ENCODE results near the gene H3-3A.
"Not testable (repeated sequence)": the region's sequence is repeated elsewhere in the genome, so short reads cannot be mapped to it uniquely, and the experiment has no call there.

H3-3A gene

DNA sequence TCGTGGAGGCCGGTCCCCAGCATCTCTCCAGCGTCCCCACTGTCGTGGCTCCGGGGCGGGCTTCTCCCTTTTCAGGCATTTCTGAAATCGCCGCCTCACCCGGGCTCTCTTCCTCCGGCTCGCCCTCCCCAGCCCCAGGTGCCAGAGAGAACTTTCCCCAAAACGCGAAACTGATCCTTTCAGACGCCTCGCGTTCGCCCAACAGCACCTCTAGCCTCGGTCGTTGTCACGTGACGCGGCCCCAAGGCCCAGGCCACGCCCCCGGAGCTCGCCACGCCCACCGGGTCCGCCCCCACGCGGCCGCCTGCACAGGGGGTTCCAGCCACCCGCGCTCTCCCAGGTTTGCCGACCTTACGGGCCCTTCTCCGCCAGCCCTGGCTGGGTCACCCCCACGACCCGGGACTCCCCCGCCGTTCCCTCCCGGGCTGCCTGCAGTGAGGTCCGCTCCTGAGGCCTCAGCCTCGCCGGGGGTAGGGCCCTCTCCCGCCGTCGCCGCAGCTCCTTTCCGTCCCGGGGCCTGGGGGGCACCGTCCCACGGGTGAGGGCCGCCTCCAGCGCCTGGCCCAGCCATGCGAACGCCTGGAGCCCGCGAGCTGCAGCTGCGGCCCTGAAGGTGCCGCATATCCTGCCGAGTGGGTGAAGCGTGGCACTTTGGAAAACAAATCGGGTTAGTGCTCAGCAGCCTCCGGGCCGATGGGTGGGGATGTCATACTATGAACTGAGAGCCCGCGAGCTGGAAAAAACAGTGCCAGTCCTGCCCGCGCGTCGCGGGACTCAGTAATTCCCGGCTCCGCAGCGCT, 21.0 kb downstream of the H3-3A start:
- in situ Hi-C loops (cut with MboI; ENCODE audit: low sequenced_read_pairs), result no loop called here

- in situ Hi-C loops (cut with MboI; ENCODE audit: low sequenced_read_pairs), result no loop called here
Observed at GRCh38 chr1:226085675-226086285, 23.3 kb downstream of the H3-3A start.

GRCh38 chr1:226086776-226087175, 24.3 kb downstream of the H3-3A start:
- in situ Hi-C loops (cut with MboI; ENCODE audit: low sequenced_read_pairs), result no loop called here

DNA sequence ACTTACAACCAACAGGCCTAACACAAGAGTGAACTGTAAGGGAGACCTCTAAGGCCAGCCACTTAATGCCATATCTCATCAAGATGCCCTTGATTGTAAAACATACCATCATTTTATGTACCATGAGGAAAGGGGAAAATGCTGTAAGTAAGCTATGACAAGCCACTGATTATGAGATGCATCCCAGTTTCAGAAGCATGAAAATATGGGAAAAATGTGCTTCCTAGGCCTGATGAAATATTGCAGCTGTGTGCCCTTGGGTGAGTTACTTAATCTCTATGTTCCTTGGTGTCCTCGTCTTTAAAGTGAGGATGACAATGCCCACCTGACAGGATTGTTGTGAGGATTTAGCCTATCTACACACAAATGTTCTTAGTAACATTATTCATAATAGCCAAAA, 28.9 kb downstream of the H3-3A start:
- in situ Hi-C loops (cut with MboI; ENCODE audit: low sequenced_read_pairs), result no loop called here

DNA sequence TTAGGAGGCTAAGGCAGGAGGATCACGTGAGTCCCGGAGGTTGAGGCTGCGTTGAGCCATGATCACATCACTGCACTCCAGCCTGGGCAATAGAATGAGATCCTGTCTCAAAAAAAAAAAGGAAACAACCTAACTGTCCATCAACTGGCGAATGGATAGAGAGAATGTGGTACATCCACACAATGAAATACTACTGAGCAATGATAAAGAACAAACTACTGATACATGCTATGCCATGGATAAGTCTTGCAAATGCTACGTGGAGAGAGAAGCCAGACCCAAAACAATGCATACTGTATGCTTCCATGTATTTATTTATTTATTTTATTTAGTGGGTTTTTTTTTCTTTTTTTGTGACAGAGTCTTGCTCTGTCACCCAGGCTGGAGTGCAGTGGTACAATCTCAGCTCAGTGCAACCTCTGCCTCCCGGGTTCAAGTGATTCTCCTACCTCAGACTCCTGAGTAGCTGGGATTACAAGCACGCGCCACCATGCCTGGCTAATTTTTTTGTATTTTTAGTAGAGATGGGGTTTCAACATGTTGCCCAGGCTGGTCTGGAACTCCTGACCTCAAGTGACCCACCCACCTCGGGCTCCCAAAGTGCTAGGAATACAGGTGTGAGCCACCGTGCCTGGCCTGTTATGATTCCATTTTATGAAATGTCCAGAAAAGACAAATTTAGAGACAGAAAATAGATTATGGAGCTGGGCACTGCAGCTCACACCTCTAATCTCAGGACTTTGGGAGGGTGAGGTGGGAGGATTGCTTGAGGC, 29.7 kb downstream of the H3-3A start:
- in situ Hi-C loops (cut with MboI; ENCODE audit: low sequenced_read_pairs), result not testable (repeated sequence)

DNA sequence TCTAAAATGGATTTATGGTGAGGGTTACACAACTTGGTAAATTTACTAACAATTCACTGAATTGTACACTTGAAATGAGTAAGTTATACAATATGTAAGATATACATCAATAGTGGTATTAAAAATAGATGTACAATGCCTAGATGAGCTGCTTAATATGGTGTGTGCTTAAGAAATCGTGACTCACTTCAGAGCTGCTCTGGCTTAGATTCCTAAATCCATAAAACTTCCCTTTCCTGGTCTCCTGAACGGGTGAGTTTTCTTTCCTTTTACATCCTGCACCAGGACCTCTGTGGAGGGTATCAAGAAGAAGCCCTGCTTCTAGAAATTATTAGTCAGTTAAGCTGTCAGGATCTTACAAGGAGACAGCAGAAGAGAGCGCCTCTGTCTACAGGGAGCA, 30.4 kb downstream of the H3-3A start:
- in situ Hi-C loops (cut with MboI; ENCODE audit: low sequenced_read_pairs), result no loop called here

- in situ Hi-C loops (cut with MboI; ENCODE audit: low sequenced_read_pairs), result no loop called here
Observed at GRCh38 chr1:226093621-226094020, 31.1 kb downstream of the H3-3A start.

DNA sequence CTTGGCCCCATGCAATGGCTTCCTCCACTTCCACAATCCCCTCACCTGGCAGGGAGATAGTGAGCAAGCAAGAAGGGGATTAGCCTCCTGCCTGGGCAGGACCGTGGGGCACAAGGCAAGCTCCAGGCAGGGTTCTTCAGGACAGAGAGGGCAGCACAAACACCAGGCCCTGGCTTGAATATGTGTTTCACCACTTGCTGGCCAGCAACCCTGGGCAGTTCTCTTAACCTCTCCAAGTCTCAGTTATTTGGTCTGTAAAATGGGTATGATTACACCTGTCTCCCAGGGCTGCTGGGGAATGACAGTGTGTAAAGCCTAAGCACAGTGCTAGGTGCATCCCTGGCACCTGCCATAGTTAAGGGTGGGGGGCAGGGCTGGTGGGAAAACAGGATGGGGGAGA, 31.9 kb downstream of the H3-3A start:
- in situ Hi-C loops (cut with MboI; ENCODE audit: low sequenced_read_pairs), result no loop called here

DNA sequence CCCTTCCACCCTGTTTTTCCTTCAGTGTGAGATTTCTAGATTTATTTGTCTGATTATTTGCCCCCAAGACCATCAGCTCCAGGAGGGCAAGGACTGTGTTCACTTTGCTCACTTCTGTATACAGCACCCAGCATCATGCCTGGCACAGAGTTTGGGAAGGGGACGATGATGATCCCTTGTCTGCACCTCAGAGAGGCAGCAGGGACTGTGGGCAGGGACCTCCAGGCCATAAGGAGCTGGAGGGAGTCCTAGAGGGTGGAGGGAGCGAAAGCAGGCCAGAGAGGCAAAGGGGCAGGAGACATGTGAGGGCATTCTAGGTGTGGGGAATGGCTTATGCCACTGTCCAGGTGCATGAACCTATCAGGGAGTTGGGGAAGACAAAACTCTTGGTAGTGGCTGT, 32.8 kb downstream of the H3-3A start:
- in situ Hi-C loops (cut with MboI; ENCODE audit: low sequenced_read_pairs), result no loop called here

DNA sequence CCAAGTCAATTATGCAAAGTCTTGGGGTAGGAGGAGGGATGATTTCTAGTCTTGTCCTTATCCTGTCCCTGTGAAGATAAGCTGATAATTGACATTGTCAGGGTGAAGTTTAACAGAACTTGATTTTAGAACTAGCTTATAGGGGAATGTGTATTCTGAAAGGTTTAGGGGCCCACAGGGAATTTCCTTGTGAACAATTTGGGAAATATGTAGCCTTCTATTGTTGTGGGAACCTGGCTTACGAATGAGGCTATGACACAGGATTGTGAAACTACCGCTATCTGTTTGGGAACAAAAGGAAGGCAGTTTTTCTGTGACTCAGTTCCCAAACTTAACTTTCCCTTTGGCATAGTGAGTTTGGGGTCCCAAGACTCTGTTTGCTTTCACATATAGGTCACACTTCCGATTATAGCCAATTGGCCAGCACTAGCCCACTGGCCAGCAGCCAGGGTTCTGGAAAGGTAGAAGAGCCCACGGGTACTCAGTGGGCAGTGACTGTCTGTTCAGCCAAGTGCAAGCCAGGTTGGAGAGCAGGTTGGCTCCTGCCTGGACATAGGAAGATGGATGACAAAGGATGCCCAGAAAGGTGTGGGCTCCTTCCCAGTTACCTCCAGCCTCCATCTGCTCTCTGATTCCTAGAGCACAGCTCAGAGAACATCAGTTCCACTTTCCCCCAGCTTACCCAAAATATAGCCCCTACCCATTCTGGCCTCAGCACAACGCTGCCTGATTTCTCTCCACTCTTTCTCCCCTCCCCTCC, 35.5 kb downstream of the H3-3A start:
- in situ Hi-C loops (cut with MboI; ENCODE audit: low sequenced_read_pairs), result no loop called here

- in situ Hi-C loops (cut with MboI; ENCODE audit: low sequenced_read_pairs), result no loop called here
Observed at GRCh38 chr1:226098870-226099835, 36.6 kb downstream of the H3-3A start.

DNA sequence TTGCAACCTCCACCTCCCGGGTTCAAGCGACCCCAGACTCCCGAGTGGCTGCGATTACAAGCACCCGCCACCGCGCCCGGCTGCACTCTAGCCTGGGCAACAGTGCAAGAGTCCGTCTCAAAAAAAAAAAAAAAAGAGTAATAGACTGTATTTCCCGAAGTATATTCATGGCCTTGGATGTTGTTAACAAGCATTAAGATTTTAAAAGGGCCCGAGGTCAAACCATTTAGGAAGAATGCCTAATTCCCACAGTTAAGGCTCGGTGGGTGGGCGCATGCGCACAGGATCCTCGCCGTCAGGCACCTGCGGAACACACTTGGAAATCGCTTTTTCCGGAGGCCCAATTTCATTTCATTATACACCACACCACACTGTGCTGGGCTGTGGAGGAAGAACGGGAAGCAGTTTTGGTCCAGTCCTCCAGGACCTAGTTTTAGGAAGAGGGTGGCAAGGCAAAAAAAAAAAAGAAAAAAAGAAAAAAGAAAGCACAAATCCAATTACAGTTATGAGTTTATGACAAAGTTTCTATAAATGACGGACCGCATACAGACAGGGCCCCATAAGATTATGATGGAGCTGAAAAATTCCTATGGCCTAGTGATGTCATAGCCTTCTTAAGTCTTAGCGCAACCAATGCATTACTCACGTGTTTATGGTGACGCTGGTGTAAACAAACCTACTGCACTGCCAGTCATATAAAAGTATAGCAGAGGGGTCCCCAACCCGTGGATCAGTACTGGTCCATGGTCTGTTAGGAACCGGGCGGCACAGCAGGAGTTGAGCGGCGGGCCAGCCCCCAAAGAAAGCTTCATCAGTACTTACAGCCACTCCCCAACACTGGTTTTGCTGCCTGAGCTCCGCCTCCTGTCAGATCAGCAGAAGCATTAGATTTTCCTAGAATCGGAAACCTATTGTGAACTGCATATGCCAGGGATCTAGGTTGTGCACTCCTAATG, 38.2 kb downstream of the H3-3A start:
- in situ Hi-C loops (cut with MboI; ENCODE audit: low sequenced_read_pairs), result no loop called here

GRCh38 chr1:226104671-226105121, 42.2 kb downstream of the H3-3A start:
- in situ Hi-C loops (cut with MboI; ENCODE audit: low sequenced_read_pairs), result no loop called here

- in situ Hi-C loops (cut with MboI; ENCODE audit: low sequenced_read_pairs), result no loop called here
Observed at GRCh38 chr1:226107471-226108460, 45.2 kb downstream of the H3-3A start.

DNA sequence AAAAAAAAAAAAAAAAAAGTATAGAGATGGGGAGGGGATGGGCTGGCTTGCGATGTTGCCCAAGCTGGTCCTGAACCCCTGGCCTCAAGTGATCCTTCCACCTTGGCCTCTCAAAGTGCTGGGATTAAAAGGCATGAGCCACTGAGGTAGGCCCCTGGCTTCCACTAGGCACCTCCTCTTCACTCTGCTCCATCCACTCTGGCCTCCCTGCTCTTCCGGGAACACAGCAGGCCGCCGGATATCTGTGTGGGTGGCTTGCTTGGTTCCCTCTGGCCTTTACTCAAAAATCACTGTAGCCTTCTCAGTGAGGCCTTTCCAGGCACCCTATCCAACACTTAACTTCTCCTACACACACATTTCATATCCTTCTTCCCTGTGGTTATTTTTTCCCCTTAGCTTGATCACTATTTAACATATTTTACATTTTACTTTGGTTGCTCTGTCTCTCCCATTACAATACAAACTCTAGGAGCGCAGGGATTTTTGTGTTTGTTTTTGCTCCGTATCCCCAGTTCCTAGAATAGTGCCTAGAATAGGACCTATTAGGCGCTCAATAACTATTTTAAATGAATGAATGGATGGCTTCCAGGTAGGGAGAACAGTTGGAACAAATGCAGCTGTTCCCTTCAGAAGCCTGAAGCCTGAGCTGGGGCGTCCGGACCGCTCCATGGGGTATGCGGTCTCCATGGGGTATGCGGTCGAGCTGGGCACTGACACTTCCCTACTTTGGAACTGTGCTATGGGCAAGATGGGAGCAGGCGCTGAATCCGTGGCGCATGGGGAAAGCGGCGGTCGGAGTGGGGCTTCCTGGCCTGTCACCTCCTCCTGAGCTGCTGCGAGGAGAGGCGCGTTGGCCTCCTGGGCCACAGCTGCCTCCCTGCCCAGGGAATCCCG, 46.7 kb downstream of the H3-3A start:
- in situ Hi-C loops (cut with MboI; ENCODE audit: low sequenced_read_pairs), result no loop called here

- in situ Hi-C loops (cut with MboI; ENCODE audit: low sequenced_read_pairs), result no loop called here
Observed at GRCh38 chr1:226109829-226110248, 47.3 kb downstream of the H3-3A start.
